IPS-20b (cell line): ENCODE measurements around the gene PRKG1.
"Not testable (repeated sequence)": the region's sequence is repeated elsewhere in the genome, so short reads cannot be mapped to it uniquely, and the experiment has no call there.

Source experiments
- H3K27ac ChIP-seq: one replicate; pipeline ENCODE4 v1.5.1; 2013; ENCODE audit warnings: low read length
- H3K27me3 ChIP-seq: 2 replicates; pipeline ENCODE4 v1.6.1; 2013; ENCODE audit warnings: mild to moderate bottlenecking, low read length, inconsistent platforms; ENCODE audit not compliant: insufficient read depth
- H3K36me3 ChIP-seq: 2 replicates; pipeline ENCODE4 v1.6.1; 2013; ENCODE audit warnings: low read depth, mild to moderate bottlenecking, inconsistent platforms, low read length, moderate library complexity; ENCODE audit not compliant: insufficient read depth
- H3K4me1 ChIP-seq: 2 replicates; pipeline ENCODE4 v1.6.1; 2013; ENCODE audit warnings: mild to moderate bottlenecking, control low read depth, inconsistent platforms, low read length, moderate library complexity; ENCODE audit not compliant: insufficient read depth
- H3K4me3 ChIP-seq: 2 replicates; pipeline ENCODE4 v1.5.1; 2013; ENCODE audit warnings: mild to moderate bottlenecking, low read length, inconsistent platforms
- H3K9ac ChIP-seq: 2 replicates; pipeline ENCODE4 v1.6.1; 2013; ENCODE audit warnings: low read depth, mild to moderate bottlenecking, inconsistent platforms, low read length, moderate library complexity
- H3K9me3 ChIP-seq: 2 replicates; pipeline ENCODE4 v1.6.1; 2013; ENCODE audit warnings: mild to moderate bottlenecking, low read depth, low read length, inconsistent platforms; ENCODE audit not compliant: insufficient read depth

Gene PRKG1

GRCh38 chr10:51663086-51663485 lies 588.8 kb downstream of the PRKG1 start:
- H3K9me3 ChIP-seq = no peaks in the 10 kb centered on the region
- no peaks in the 10 kb centered on the region for H3K4me1 ChIP-seq
- H3K27me3 ChIP-seq = no peaks in the 10 kb centered on the region
- H3K9ac ChIP-seq = no peak overlapping the region
- no peak overlapping the region for H3K27ac ChIP-seq
- H3K4me3 ChIP-seq = no peak overlapping the region
- H3K36me3 ChIP-seq = no peaks in the 10 kb centered on the region

- no peak overlapping the region for H3K9ac ChIP-seq
- no peak overlapping the region for H3K27ac ChIP-seq
- H3K36me3 ChIP-seq = no peaks in the 10 kb centered on the region
- no peaks in the 10 kb centered on the region for H3K9me3 ChIP-seq
- no peaks in the 10 kb centered on the region for H3K4me1 ChIP-seq
- no peak overlapping the region for H3K4me3 ChIP-seq
- H3K27me3 ChIP-seq = no peaks in the 10 kb centered on the region
Measured at GRCh38 chr10:51666456-51666855, 592.2 kb downstream of the PRKG1 start.

- no peak overlapping the region for H3K4me3 ChIP-seq
- no peaks in the 10 kb centered on the region for H3K27me3 ChIP-seq
- H3K36me3 ChIP-seq = no peaks in the 10 kb centered on the region
- no peaks in the 10 kb centered on the region for H3K9me3 ChIP-seq
- H3K27ac ChIP-seq = no peak overlapping the region
- H3K9ac ChIP-seq = no peak overlapping the region
- H3K4me1 ChIP-seq = no peaks in the 10 kb centered on the region
Measured at GRCh38 chr10:51667678-51668335, 593.5 kb downstream of the PRKG1 start.

- no peaks in the 10 kb centered on the region for H3K9me3 ChIP-seq
- no peak overlapping the region for H3K9ac ChIP-seq
- no peaks in the 10 kb centered on the region for H3K27me3 ChIP-seq
- H3K4me1 ChIP-seq = no peaks in the 10 kb centered on the region
- no peak overlapping the region for H3K27ac ChIP-seq
- no peaks in the 10 kb centered on the region for H3K36me3 ChIP-seq
- H3K4me3 ChIP-seq = no peak overlapping the region
Measured at GRCh38 chr10:51668336-51668689, 594.0 kb downstream of the PRKG1 start.

GRCh38 chr10:51669041-51669440 lies 594.8 kb downstream of the PRKG1 start:
- Histone ChIP-seq H3K9ac (no peak overlapping the region), H3K4me1 (no peaks in the 10 kb centered on the region), H3K27me3 (no peaks in the 10 kb centered on the region), H3K4me3 (no peak overlapping the region), H3K36me3 (no peaks in the 10 kb centered on the region), H3K27ac (no peak overlapping the region), H3K9me3 (no peaks in the 10 kb centered on the region)

- Histone ChIP-seq H3K27me3 (no peaks in the 10 kb centered on the region), H3K9me3 (no peaks in the 10 kb centered on the region), H3K4me1 (no peaks in the 10 kb centered on the region), H3K9ac (no peak overlapping the region), H3K27ac (no peak overlapping the region), H3K36me3 (no peaks in the 10 kb centered on the region), H3K4me3 (no peak overlapping the region)
Measured at GRCh38 chr10:51672039-51672535, 597.8 kb downstream of the PRKG1 start.

GRCh38 chr10:51675088-51675487 lies 600.8 kb downstream of the PRKG1 start:
- H3K27ac ChIP-seq = no peak overlapping the region
- no peaks in the 10 kb centered on the region for H3K27me3 ChIP-seq
- no peak overlapping the region for H3K9ac ChIP-seq

GRCh38 chr10:51679841-51680240 lies 605.6 kb downstream of the PRKG1 start:
- no peaks in the 10 kb centered on the region for H3K36me3 ChIP-seq
- H3K27me3 ChIP-seq = no peaks in the 10 kb centered on the region
- H3K27ac ChIP-seq = no peak overlapping the region
- H3K9ac ChIP-seq = no peak overlapping the region
- H3K4me3 ChIP-seq = no peak overlapping the region
- no peaks in the 10 kb centered on the region for H3K9me3 ChIP-seq
- H3K4me1 ChIP-seq = no peaks in the 10 kb centered on the region

More at GRCh38 chr10:51675088-51675487, 600.8 kb downstream of the PRKG1 start:
- Histone ChIP-seq H3K4me3 (no peak overlapping the region), H3K9me3 (no peaks in the 10 kb centered on the region), H3K4me1 (no peaks in the 10 kb centered on the region), H3K36me3 (no peaks in the 10 kb centered on the region)

- Histone ChIP-seq H3K4me1 (peaks cover 5% of the 10 kb centered on the region; the same call in 1 of the 2 replicates), H3K27ac (no peak overlapping the region), H3K9me3 (no peaks in the 10 kb centered on the region; the same call in 1 of the 2 replicates), H3K27me3 (no peaks in the 10 kb centered on the region), H3K4me3 (no peak overlapping the region), H3K36me3 (no peaks in the 10 kb centered on the region), H3K9ac (no peak overlapping the region)
Measured at GRCh38 chr10:51683031-51683691, 608.9 kb downstream of the PRKG1 start.

- Histone ChIP-seq H3K27me3 (no peaks in the 10 kb centered on the region), H3K36me3 (no peaks in the 10 kb centered on the region), H3K9me3 (no peaks in the 10 kb centered on the region; the same call in 1 of the 2 replicates), H3K4me3 (no peak overlapping the region), H3K27ac (no peak overlapping the region), H3K9ac (no peak overlapping the region), H3K4me1 (peaks cover 5% of the 10 kb centered on the region; the same call in 1 of the 2 replicates)
Measured at GRCh38 chr10:51685768-51686167, 611.5 kb downstream of the PRKG1 start.

GRCh38 chr10:51687296-51687695 lies 613.0 kb downstream of the PRKG1 start:
- H3K27me3 ChIP-seq = no peaks in the 10 kb centered on the region
- H3K27ac ChIP-seq = no peak overlapping the region
- no peak overlapping the region for H3K9ac ChIP-seq
- no peaks in the 10 kb centered on the region for H3K36me3 ChIP-seq
- H3K4me1 ChIP-seq = peaks cover 5% of the 10 kb centered on the region; the same call in 1 of the 2 replicates
- no peak overlapping the region for H3K4me3 ChIP-seq
- no peaks in the 10 kb centered on the region; the same call in 1 of the 2 replicates for H3K9me3 ChIP-seq

GRCh38 chr10:51688826-51689225 lies 614.5 kb downstream of the PRKG1 start:
- H3K36me3 ChIP-seq, H3K4me3 ChIP-seq, H3K27ac ChIP-seq, H3K4me1 ChIP-seq, H3K9ac ChIP-seq, H3K27me3 ChIP-seq, H3K9me3 ChIP-seq: not testable (repeated sequence)
